ENCODE data around the gene SEMA5A. TPM values are rescaled to one million over a fixed set of nuclear protein-coding genes. Genes with fewer than 3 reads are reported as not detected.

SEMA5A gene
- total and polyA plus RNA-seq, 2 of the 8 experiments (the other 6 are each of a cell fraction or from before 2014, with no cell fraction given): 5.3 to 8.9 TPM

GRCh38 chr5:9196403-9197227 lies 349.3 kb downstream of the SEMA5A start (continued):
- TF ChIP-seq MAX (IDR thresholded peaks at IDR 0.05): no peak
- no peak for TF ChIP-seq JUN (IDR thresholded peaks at IDR 0.05; ENCODE audit: low read depth, low read length)
- TF ChIP-seq KDM4A (IDR thresholded peaks at IDR 0.05; ENCODE audit: low read depth, low read length, severe bottlenecking): no peak
- no peak for TF ChIP-seq EP300 (IDR thresholded peaks at IDR 0.05; ENCODE audit: borderline replicate concordance in 1 of 2, low read depth in 2 of 2, low read length in 2 of 2)
- TF ChIP-seq RXRA (IDR thresholded peaks at IDR 0.05; ENCODE audit: insufficient read depth, low read depth, low read length): no peak

Data from H1 (cell line).